22Rv1 (cell line): ENCODE measurements around the gene B4GALT5.

Experiments
- H3K27ac ChIP-seq: fragments of 450-650 bp; 2 replicates; pipeline ENCODE4 v1.5.1; 2017
- ZFX ChIP-seq: fragments of 450-650 bp; IDR thresholded peaks from 2 replicates; pipeline ENCODE4 v1.6.1; 2017; ENCODE audit warnings: antibody characterized with exemption, borderline replicate concordance
- TF ChIP-seq, protein P1 (sequence below): fragments of 450-650 bp; IDR thresholded peaks from 2 replicates; pipeline ENCODE4 v1.5.1; 2017; ENCODE audit warnings: mild to moderate bottlenecking

B4GALT5 gene

DNA sequence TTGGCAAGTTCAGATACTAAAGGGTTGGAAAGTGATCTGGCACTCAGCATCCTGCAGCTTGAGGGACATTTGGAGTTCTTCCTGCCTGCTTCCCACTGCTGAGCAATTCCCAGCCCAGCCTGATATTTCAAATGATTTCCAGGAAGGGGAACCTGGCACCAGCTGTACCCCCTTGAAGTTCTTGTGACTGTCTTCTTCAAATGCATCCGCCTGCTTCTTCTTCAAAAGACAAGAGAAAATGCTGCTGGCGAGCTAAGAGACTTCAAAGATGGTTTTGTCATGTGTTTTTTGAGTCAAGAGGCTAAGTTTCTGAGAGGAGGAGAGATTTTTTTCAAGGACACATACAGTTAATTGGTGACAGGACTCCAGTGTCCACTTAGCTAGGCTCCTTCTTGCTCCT is 42.6 kb upstream of the B4GALT5 start:
- TF ChIP-seq ZFX: no peak
- TF ChIP-seq, protein P1, sequence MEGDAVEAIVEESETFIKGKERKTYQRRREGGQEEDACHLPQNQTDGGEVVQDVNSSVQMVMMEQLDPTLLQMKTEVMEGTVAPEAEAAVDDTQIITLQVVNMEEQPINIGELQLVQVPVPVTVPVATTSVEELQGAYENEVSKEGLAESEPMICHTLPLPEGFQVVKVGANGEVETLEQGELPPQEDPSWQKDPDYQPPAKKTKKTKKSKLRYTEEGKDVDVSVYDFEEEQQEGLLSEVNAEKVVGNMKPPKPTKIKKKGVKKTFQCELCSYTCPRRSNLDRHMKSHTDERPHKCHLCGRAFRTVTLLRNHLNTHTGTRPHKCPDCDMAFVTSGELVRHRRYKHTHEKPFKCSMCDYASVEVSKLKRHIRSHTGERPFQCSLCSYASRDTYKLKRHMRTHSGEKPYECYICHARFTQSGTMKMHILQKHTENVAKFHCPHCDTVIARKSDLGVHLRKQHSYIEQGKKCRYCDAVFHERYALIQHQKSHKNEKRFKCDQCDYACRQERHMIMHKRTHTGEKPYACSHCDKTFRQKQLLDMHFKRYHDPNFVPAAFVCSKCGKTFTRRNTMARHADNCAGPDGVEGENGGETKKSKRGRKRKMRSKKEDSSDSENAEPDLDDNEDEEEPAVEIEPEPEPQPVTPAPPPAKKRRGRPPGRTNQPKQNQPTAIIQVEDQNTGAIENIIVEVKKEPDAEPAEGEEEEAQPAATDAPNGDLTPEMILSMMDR: no peak
- H3K27ac ChIP-seq: no peak overlapping the region

DNA sequence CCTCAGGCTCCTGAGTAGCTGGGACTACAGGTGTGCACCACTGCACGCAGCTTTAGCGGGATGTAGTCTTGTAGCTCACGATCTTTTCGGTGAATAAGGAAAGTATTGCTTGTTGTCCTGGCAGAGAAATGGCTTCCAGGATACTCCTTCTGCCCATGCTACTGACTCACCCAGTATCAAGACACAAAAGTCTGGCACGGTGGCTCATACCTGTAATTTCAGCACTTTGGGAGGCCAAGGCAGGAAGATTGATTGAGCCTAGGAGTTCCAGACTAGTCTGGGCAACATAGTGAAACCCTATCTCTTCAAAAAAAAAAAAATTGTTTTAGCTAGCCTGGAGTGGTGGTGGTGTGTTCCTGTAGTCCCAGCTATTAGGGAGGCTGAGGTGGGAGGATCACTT is 40.9 kb upstream of the B4GALT5 start:
- H3K27ac ChIP-seq: no peak overlapping the region
- TF ChIP-seq, protein P1: no peak
- no peak for TF ChIP-seq ZFX

GRCh38 chr20:49753133-49753532 is 39.5 kb upstream of the B4GALT5 start:
- H3K27ac ChIP-seq: no peak overlapping the region
- TF ChIP-seq ZFX: no peak
- TF ChIP-seq, protein P1: no peak

- H3K27ac ChIP-seq: no peak overlapping the region
- TF ChIP-seq, protein P1: no peak
- no peak for TF ChIP-seq ZFX
These were observed 38.7 kb upstream of the B4GALT5 start for GRCh38 chr20:49752201-49752903.

GRCh38 chr20:49751397-49751736 is 37.7 kb upstream of the B4GALT5 start:
- TF ChIP-seq, protein P1: no peak
- no peak for TF ChIP-seq ZFX
- H3K27ac ChIP-seq: no peak overlapping the region

- no peak overlapping the region for H3K27ac ChIP-seq
- TF ChIP-seq ZFX: no peak
- TF ChIP-seq, protein P1: no peak
These were observed 37.1 kb upstream of the B4GALT5 start for GRCh38 chr20:49750611-49751396.

GRCh38 chr20:49749625-49750024 is 35.9 kb upstream of the B4GALT5 start:
- H3K27ac ChIP-seq: no peak overlapping the region

More at GRCh38 chr20:49749625-49750024, 35.9 kb upstream of the B4GALT5 start:
- no peak for TF ChIP-seq ZFX
- TF ChIP-seq, protein P1: no peak
